IMR-90 (cell line): ENCODE measurements around the gene CDKN2C. TPM values are rescaled to one million over a fixed set of nuclear protein-coding genes. Genes with fewer than 3 reads are reported as not detected.

Experiments used
- polyA plus RNA-seq, 3 experiments: library from polyadenylated mRNA; depleted of rRNA; stranded (reverse); fragments of >200 nt; gene quantifications; 2 replicates each; pipeline ENCODE4 v1.2.3, GENCODE V29; 2012; ENCODE audit warnings: low replicate concordance in 1 of 3
- total RNA-seq: library from RNA; depleted of rRNA; stranded (reverse); fragments of >200 nt; gene quantifications from 2 replicates; pipeline ENCODE4 v1.2.3, GENCODE V29; 2012
- TF ChIP-seq, protein P1 (sequence below): fragments of 150-350 bp; IDR thresholded peaks from 2 replicates; pipeline ENCODE4 v1.6.1; 2016; ENCODE audit warnings: low read depth, mild to moderate bottlenecking, low read length, moderate library complexity, borderline replicate concordance

The CDKN2C gene
- total and polyA plus RNA-seq, 2 of the 4 experiments (the other 2 are of a cell fraction) = 14.3 to 15.5 TPM

GRCh38 chr1:50976111-50976889 is 6.3 kb downstream of the CDKN2C start (continued):
- TF ChIP-seq, protein P1, sequence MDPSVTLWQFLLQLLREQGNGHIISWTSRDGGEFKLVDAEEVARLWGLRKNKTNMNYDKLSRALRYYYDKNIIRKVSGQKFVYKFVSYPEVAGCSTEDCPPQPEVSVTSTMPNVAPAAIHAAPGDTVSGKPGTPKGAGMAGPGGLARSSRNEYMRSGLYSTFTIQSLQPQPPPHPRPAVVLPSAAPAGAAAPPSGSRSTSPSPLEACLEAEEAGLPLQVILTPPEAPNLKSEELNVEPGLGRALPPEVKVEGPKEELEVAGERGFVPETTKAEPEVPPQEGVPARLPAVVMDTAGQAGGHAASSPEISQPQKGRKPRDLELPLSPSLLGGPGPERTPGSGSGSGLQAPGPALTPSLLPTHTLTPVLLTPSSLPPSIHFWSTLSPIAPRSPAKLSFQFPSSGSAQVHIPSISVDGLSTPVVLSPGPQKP = no peak
